ENCODE results near the gene TSPAN11. TPM values are rescaled to one million over a fixed set of nuclear protein-coding genes. Genes with fewer than 3 reads are reported as not detected.
"Not testable (repeated sequence)": the region's sequence is repeated elsewhere in the genome, so short reads cannot be mapped to it uniquely, and the experiment has no call there.

The TSPAN11 gene
- total RNA-seq, 2 donors from 2014 or later: 0.26 to 0.66 TPM

DNA sequence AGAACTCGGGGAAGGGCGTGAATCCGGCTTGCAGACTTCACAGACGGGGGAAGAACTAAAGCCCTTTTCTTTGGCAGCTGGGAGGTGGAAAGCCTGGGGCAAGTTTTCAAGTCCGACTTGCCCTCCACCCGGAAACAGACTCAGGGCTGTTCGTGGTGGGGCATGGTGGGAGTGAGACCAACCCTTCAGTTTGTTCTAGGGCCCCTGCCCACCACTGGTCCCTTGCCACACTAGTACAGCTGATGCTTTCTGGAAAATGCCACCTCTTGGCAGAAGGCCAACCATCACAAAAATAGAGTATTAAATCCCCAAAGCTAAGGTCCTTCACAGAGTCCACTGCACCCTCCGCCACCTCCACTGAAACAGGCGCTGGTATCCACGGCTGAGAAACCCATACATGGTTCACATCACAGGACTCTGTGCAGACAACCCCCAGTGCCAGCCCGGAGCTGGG lies 96.8 kb downstream of the TSPAN11 start:
- H3K36me3 ChIP-seq (replicated peaks in 1 of 2; ENCODE audit: insufficient read depth in 1 of 2, low read depth in 2 of 2): no peaks in the 10 kb centered on the region
- intact Hi-C loops (cut with DNase I): no loop called here
- no peaks in the 10 kb centered on the region for H3K4me1 ChIP-seq
- no peaks in the 10 kb centered on the region for H3K9me3 ChIP-seq
- no peak for TF ChIP-seq POLR2A (IDR thresholded peaks at IDR 0.05)
- TF ChIP-seq CTCF (IDR thresholded peaks at IDR 0.05): no peak
- no peak overlapping the region for H3K4me3 ChIP-seq
- no peaks in the 10 kb centered on the region for H3K27me3 ChIP-seq
- no peak for ATAC-seq
- DNase-seq: no peak
- no peak overlapping the region for H3K27ac ChIP-seq
- 73 to 82% methylated on average over 11 of the region's 11 CpGs for WGBS, 2 donors

DNA sequence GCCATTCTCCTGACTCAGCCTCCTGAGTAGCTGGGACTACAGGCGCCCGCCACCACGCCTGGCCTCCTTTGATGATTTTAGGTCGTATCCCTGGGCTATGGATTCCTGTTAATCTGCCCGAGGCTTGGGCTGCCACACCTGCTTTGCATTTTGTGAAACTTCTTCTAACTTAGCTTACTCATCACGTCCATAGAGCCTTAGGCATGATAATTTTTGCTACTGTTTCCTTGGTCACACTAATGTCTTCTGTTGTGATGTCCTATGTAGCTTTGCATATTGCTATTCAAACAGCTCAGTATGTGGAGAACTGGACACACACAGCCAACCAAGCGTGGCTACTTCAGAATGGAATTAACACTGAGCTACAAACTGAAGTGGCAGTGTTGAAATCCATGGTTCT lies 99.7 kb downstream of the TSPAN11 start:
- no peak for TF ChIP-seq CTCF (IDR thresholded peaks at IDR 0.05)
- no peak for TF ChIP-seq POLR2A (IDR thresholded peaks at IDR 0.05)
- H3K36me3 ChIP-seq (replicated peaks in 1 of 2; ENCODE audit: insufficient read depth in 1 of 2, low read depth in 2 of 2): no peaks in the 10 kb centered on the region
- DNase-seq: no peak
- ATAC-seq: no peak
- no peak overlapping the region for H3K27ac ChIP-seq
- no peak overlapping the region for H3K4me3 ChIP-seq
- 86 to 94% methylated on average over 7 of the region's 7 CpGs for WGBS, 2 donors
- H3K4me1 ChIP-seq: no peaks in the 10 kb centered on the region
- intact Hi-C loops (cut with DNase I): no loop called here
- H3K27me3 ChIP-seq: no peaks in the 10 kb centered on the region
- H3K9me3 ChIP-seq: no peaks in the 10 kb centered on the region

GRCh38 chr12:31027006-31027405 lies 100.5 kb downstream of the TSPAN11 start:
- intact Hi-C loops (cut with DNase I); H3K9me3 ChIP-seq; H3K27ac ChIP-seq; ATAC-seq; H3K4me3 ChIP-seq; H3K36me3 ChIP-seq (replicated peaks in 1 of 2; ENCODE audit: insufficient read depth in 1 of 2, low read depth in 2 of 2); H3K4me1 ChIP-seq; DNase-seq; H3K27me3 ChIP-seq: not testable (repeated sequence)
- WGBS, 2 donors: 69 to 86% methylated on average over 5 of the region's 5 CpGs

GRCh38 chr12:31029468-31029867 lies 102.9 kb downstream of the TSPAN11 start:
- Histone ChIP-seq H3K27ac (no peak overlapping the region), H3K4me3 (no peak overlapping the region), H3K4me1 (no peaks in the 10 kb centered on the region), H3K36me3 (replicated peaks in 1 of 2; ENCODE audit: insufficient read depth in 1 of 2, low read depth in 2 of 2) (no peaks in the 10 kb centered on the region), H3K27me3 (no peaks in the 10 kb centered on the region), H3K9me3 (no peaks in the 10 kb centered on the region)
- intact Hi-C loops (cut with DNase I): no loop called here
- WGBS, 2 donors: 73 to 76% methylated on average over 11 of the region's 11 CpGs
- no peak for TF ChIP-seq POLR2A (IDR thresholded peaks at IDR 0.05)
- TF ChIP-seq CTCF (IDR thresholded peaks at IDR 0.05): no peak
- DNase-seq (no peak), ATAC-seq (no peak)

GRCh38 chr12:31029916-31030562 lies 103.5 kb downstream of the TSPAN11 start:
- DNase-seq (no peak), ATAC-seq (no peak)
- Histone ChIP-seq H3K27me3 (no peaks in the 10 kb centered on the region), H3K9me3 (no peaks in the 10 kb centered on the region), H3K4me1 (no peaks in the 10 kb centered on the region), H3K27ac (no peak overlapping the region), H3K4me3 (no peak overlapping the region), H3K36me3 (replicated peaks in 1 of 2; ENCODE audit: insufficient read depth in 1 of 2, low read depth in 2 of 2) (no peaks in the 10 kb centered on the region)
- 53 to 55% methylated on average over 6 of the region's 6 CpGs for WGBS, 2 donors
- no peak for TF ChIP-seq POLR2A (IDR thresholded peaks at IDR 0.05)
- no peak for TF ChIP-seq CTCF (IDR thresholded peaks at IDR 0.05)
- intact Hi-C loops (cut with DNase I): no loop called here

Measured in body of pancreas (tissue), 4 donors.